IMR-90 (cell line): ENCODE measurements around the gene IMP3. TPM values are rescaled to one million over a fixed set of nuclear protein-coding genes. Genes with fewer than 3 reads are reported as not detected.

Source experiments
- ATAC-seq: fragments of 200-7000 bp; cut with Tn5 transposase; 2 replicates; pipeline ENCODE4 v1.9.1; 2020; ENCODE audit warnings: low read depth, mild to moderate bottlenecking, moderate library complexity
- Bru-seq: library from RNA; stranded (reverse); fragments of 400-500 nt; gene quantifications from one replicate; lab custom pipeline; 2021; lab: Mats Ljungman, UMichigan
- BruChase-seq, 2 experiments: library from RNA; stranded (reverse); fragments of 400-500 nt; gene quantifications; one replicate each; lab custom pipeline; 2021; lab: Mats Ljungman, UMichigan
- BruUV-seq: library from RNA; stranded (reverse); fragments of 400-500 nt; replicated peaks from 2 replicates; lab custom pipeline; 2021; lab: Mats Ljungman, UMichigan
- CTCF ChIA-PET: fragments of 300-600 bp; formaldehyde crosslinking; extraction: SDS; loops from one replicate; lab custom pipeline; 2021; ENCODE audit warnings: antibody characterized with exemption; lab: Yijun Ruan, JAX
- POLR2A ChIA-PET: fragments of 300-600 bp; sonication (Branson Sonifier 250); formaldehyde crosslinking; loops from one replicate; lab custom pipeline; 2022; ENCODE audit warnings: antibody characterized with exemption; ENCODE audit not compliant: unreplicated experiment; lab: Charles Lee
- DNase-seq: peaks from one replicate; pipeline ENCODE4 v3.0.0; 2013
- H2AFZ ChIP-seq: replicated peaks from 2 replicates; pipeline ENCODE3; 2013; ENCODE audit warnings: low read length, mild to moderate bottlenecking; ENCODE audit not compliant: poor library complexity
- H2AK5ac ChIP-seq: 2 replicates; pipeline ENCODE4 v1.6.1; 2013; ENCODE audit warnings: low read depth, low read length, inconsistent platforms
- H2AK9ac ChIP-seq: replicated peaks from 2 replicates; pipeline ENCODE3; 2013; ENCODE audit warnings: mild to moderate bottlenecking, low read depth, low read length, moderate library complexity; ENCODE audit not compliant: poor library complexity
- H2BK120ac ChIP-seq: 2 replicates; pipeline ENCODE4 v1.6.1; 2013; ENCODE audit warnings: low read depth, low read length, inconsistent platforms
- H2BK15ac ChIP-seq: 3 replicates; pipeline ENCODE4 v1.6.1; 2013; ENCODE audit warnings: low read depth, low read length, inconsistent platforms
- H2BK20ac ChIP-seq: 2 replicates; pipeline ENCODE4 v1.6.1; 2013; ENCODE audit warnings: low read depth, mild to moderate bottlenecking, inconsistent platforms, low read length, moderate library complexity
- H2BK5ac ChIP-seq: 2 replicates; pipeline ENCODE4 v1.6.1; 2013; ENCODE audit warnings: mild to moderate bottlenecking, low read depth, low read length, inconsistent platforms; ENCODE audit not compliant: poor library complexity, severe bottlenecking
- H3K14ac ChIP-seq: replicated peaks from 2 replicates; pipeline ENCODE4 v1.6.1; 2013; ENCODE audit warnings: low read depth, low read length, inconsistent platforms
- H3K18ac ChIP-seq: 2 replicates; pipeline ENCODE4 v1.6.1; 2013; ENCODE audit warnings: low read depth, low read length, control low read depth
- H3K23ac ChIP-seq: 2 replicates; pipeline ENCODE4 v1.6.1; 2013; ENCODE audit warnings: low read depth, low read length, inconsistent platforms
- H3K27ac ChIP-seq: 2 replicates; pipeline ENCODE4 v1.5.1; 2013; ENCODE audit warnings: mild to moderate bottlenecking, control low read depth, low read length; ENCODE audit not compliant: insufficient read depth
- H3K27me3 ChIP-seq: 2 replicates; pipeline ENCODE4 v1.6.1; 2013; ENCODE audit warnings: low read length; ENCODE audit not compliant: control insufficient read depth, insufficient read depth
- H3K36me3 ChIP-seq: 2 replicates; pipeline ENCODE4 v1.6.1; 2013; ENCODE audit warnings: low read length, mixed read lengths; ENCODE audit not compliant: control insufficient read depth, insufficient read depth
- H3K4ac ChIP-seq: 2 replicates; pipeline ENCODE4 v1.6.1; 2013; ENCODE audit warnings: low read depth, low read length, inconsistent platforms
- H3K4me1 ChIP-seq: 2 replicates; pipeline ENCODE4 v1.6.1; 2013; ENCODE audit warnings: low read length, mixed read lengths; ENCODE audit not compliant: control insufficient read depth, insufficient read depth
- H3K4me2 ChIP-seq: 2 replicates; pipeline ENCODE4 v1.6.1; 2013; ENCODE audit warnings: low read depth, mild to moderate bottlenecking, control low read depth, low read length, moderate library complexity
- H3K4me3 ChIP-seq: 2 replicates; pipeline ENCODE4 v1.5.1; 2013; ENCODE audit warnings: low read depth, mild to moderate bottlenecking, control low read depth, low read length, moderate library complexity; ENCODE audit not compliant: insufficient read depth
- H3K56ac ChIP-seq: 2 replicates; pipeline ENCODE4 v1.6.1; 2013; ENCODE audit warnings: low read length, inconsistent platforms; ENCODE audit not compliant: insufficient read depth; ENCODE audit errors: extremely low read depth
- H3K79me1 ChIP-seq, 2 experiments: 2 replicates each; pipeline ENCODE4 v1.6.1; 2013; ENCODE audit warnings: low read length in 2 of 2, inconsistent platforms in 1 of 2, low read depth in 1 of 2
- H3K9ac ChIP-seq: 2 replicates; pipeline ENCODE4 v1.6.1; 2013; ENCODE audit warnings: low read depth, low read length, control low read depth
- H3K9me1 ChIP-seq: 2 replicates; pipeline ENCODE4 v1.6.1; 2013; ENCODE audit warnings: low read length, inconsistent platforms; ENCODE audit not compliant: insufficient read depth
- H3K9me3 ChIP-seq: 2 replicates; pipeline ENCODE4 v1.6.1; 2013; ENCODE audit warnings: low read length; ENCODE audit not compliant: control insufficient read depth, insufficient read depth
- H4K20me1 ChIP-seq: 2 replicates; pipeline ENCODE4 v1.6.1; 2013; ENCODE audit warnings: low read length, inconsistent platforms; ENCODE audit not compliant: insufficient read depth
- H4K5ac ChIP-seq: 2 replicates; pipeline ENCODE4 v1.6.1; 2013; ENCODE audit warnings: mild to moderate bottlenecking, low read depth, low read length, control low read depth
- H4K8ac ChIP-seq, 2 experiments: 2 replicates each; pipeline ENCODE4 v1.6.1; 2013; ENCODE audit warnings: low read depth in 2 of 2, low read length in 2 of 2, control low read depth in 1 of 2, inconsistent platforms in 1 of 2
- H4K91ac ChIP-seq: 2 replicates; pipeline ENCODE4 v1.6.1; 2013; ENCODE audit warnings: low read depth, low read length, inconsistent platforms; ENCODE audit not compliant: insufficient read depth
- BHLHE40 ChIP-seq: fragments of 150-350 bp; IDR thresholded peaks from 2 replicates; pipeline ENCODE4 v1.6.1; 2016; ENCODE audit warnings: mild to moderate bottlenecking, low read depth, low read length
- CEBPB ChIP-seq: IDR thresholded peaks from 2 replicates; pipeline ENCODE4 v1.6.1; 2012; ENCODE audit warnings: low read depth, low read length, improper control_type of control experiment
- CHD1 ChIP-seq: IDR thresholded peaks from 2 replicates; pipeline ENCODE4 v1.6.1; 2012; ENCODE audit warnings: low read depth, low read length, improper control_type of control experiment
- CTCF ChIP-seq: conservative IDR thresholded peaks from 2 replicates; pipeline ENCODE4 v1.5.1; 2012; ENCODE audit warnings: mild to moderate bottlenecking, low read depth, low read length, improper control_type of control experiment
- FOS ChIP-seq: fragments of 150-350 bp; IDR thresholded peaks from 2 replicates; pipeline ENCODE4 v1.6.1; 2016; ENCODE audit warnings: low read depth, low read length
- MAFK ChIP-seq: IDR thresholded peaks from 2 replicates; pipeline ENCODE4 v1.6.1; 2012; ENCODE audit warnings: low read depth, low read length, improper control_type of control experiment
- MAZ ChIP-seq: IDR thresholded peaks from 2 replicates; pipeline ENCODE4 v1.6.1; 2012; ENCODE audit warnings: low read depth, mild to moderate bottlenecking, low read length, improper control_type of control experiment, moderate library complexity, borderline replicate concordance
- MXI1 ChIP-seq: IDR thresholded peaks from 2 replicates; pipeline ENCODE4 v1.6.1; 2012; ENCODE audit warnings: low read depth, mild to moderate bottlenecking, low read length, moderate library complexity, borderline replicate concordance
- NFE2L2 ChIP-seq: fragments of 150-350 bp; IDR thresholded peaks from 2 replicates; pipeline ENCODE4 v1.6.1; 2016; ENCODE audit warnings: low read depth, mild to moderate bottlenecking, low read length
- RAD21 ChIP-seq: IDR thresholded peaks from 2 replicates; pipeline ENCODE4 v1.6.1; 2012; ENCODE audit warnings: low read length, improper control_type of control experiment
- RCOR1 ChIP-seq: IDR thresholded peaks from 2 replicates; pipeline ENCODE4 v1.6.1; 2012; ENCODE audit warnings: mild to moderate bottlenecking, low read length, improper control_type of control experiment; ENCODE audit not compliant: insufficient replicate concordance
- RFX5 ChIP-seq: IDR thresholded peaks from 2 replicates; pipeline ENCODE4 v1.8.0; 2012; ENCODE audit warnings: low read depth, mild to moderate bottlenecking, low read length, moderate library complexity
- USF2 ChIP-seq: fragments of 150-350 bp; IDR thresholded peaks from 2 replicates; pipeline ENCODE4 v1.6.1; 2017; ENCODE audit warnings: mild to moderate bottlenecking, antibody characterized with exemption, low read length, low read depth
- WGBS, 2 experiments: methylation state at CpG; one replicate each; pipeline versions ENCODE4 v1.1.5 to v1.1.7; 2013; ENCODE audit warnings: missing lambda C conversion rate in 2 of 2; ENCODE audit not compliant: insufficient read length in 1 of 2; ENCODE audit errors: extremely low coverage in 2 of 2; 5-methylcytosine and 5-hydroxymethylcytosine counted together
- dilution Hi-C: fragments of 300-500 bp; cut with HindIII; formaldehyde crosslinking; loops from one replicate; pipeline ENCODE4 v1.14.3; 2018; ENCODE audit warnings: low sequenced_read_pairs; ENCODE audit not compliant: unreplicated experiment
- in situ Hi-C: fragments of 300-500 bp; cut with MboI; formaldehyde crosslinking; loops from 3 replicates; pipeline ENCODE4 v1.14.3; 2019; ENCODE audit warnings: low sequenced_read_pairs, inconsistent platforms, mixed read lengths
- intact Hi-C: fragments of 100-400 bp; cut with micrococcal nuclease; formaldehyde crosslinking; loops from 2 replicates; pipeline ENCODE4 v1.10.0; 2022
- long read RNA-seq: library from polyadenylated mRNA; unstranded; transcript quantifications from one replicate; pipeline ENCODE4 v2.0.0, GENCODE V29; 2021; ENCODE audit not compliant: unreplicated experiment
- polyA plus RNA-seq, 3 experiments: library from polyadenylated mRNA; depleted of rRNA; stranded (reverse); fragments of >200 nt; gene quantifications; 2 replicates each; pipeline ENCODE4 v1.2.3, GENCODE V29; 2012; ENCODE audit warnings: low replicate concordance in 1 of 3
- total RNA-seq: library from RNA; depleted of rRNA; stranded (reverse); fragments of >200 nt; gene quantifications from 2 replicates; pipeline ENCODE4 v1.2.3, GENCODE V29; 2012; rRNA removed

The IMP3 gene
- total RNA-seq (42.1 and 84.7 TPM in 2 replicates), polyA plus RNA-seq (2012; rRNA removed) (55.6 and 59.3 TPM in 2 replicates), Bru-seq, nascent RNA (percentile 46 among the genes with signal in this experiment), BruChase-seq, experiment 1, labeled RNA remaining after a 6-hour chase (percentile 54 among the genes with signal in this experiment), BruChase-seq, experiment 2, labeled RNA remaining after a 2-hour chase (percentile 60 among the genes with signal in this experiment)
- polyA plus RNA-seq (2012; cell fraction: cytosol; rRNA removed), result 111 and 209 TPM in 2 replicates
- 38.5 and 123 TPM in 2 replicates for polyA plus RNA-seq (2012; cell fraction: nucleus; rRNA removed; ENCODE audit: low replicate concordance)
- long read RNA-seq, transcript IMP3-202 (1 exons, 1,237 nt), result major isoform, 46 of 54 reads
- long read RNA-seq, partial matches to known transcripts, result 0 of 54 reads
- long read RNA-seq, other reads (novel, unspliced or antisense), result 8 of 54 reads

- H3K14ac ChIP-seq, result peak within 1 kb of the TSS; percentile 91
- H3K9me3 ChIP-seq, result no peaks in the 10 kb centered on the region
- DNase-seq (peak; percentile 95), ATAC-seq (peak; percentile 96)
- peak within 1 kb of the TSS; percentile 7; the same call in 1 of the 3 replicates for H2BK15ac ChIP-seq
- H3K27ac ChIP-seq, result peak within 1 kb of the TSS; percentile 92
- dilution Hi-C loops (no loop called here), in situ Hi-C loops (loop anchor here (5.0 kb wide), 1 partner anchor 42 kb away; no protein-coding TSS in a partner anchor), intact Hi-C loops (loop anchor here (2.0 to 5.0 kb wide), 3 partner anchors 21 to 188 kb away; partner anchors contain the start of gene SIN3A)
- no peaks in the 10 kb centered on the region for H3K36me3 ChIP-seq
- H3K4me2 ChIP-seq, result peak within 1 kb of the TSS; percentile 98
- 0% methylated on average over 35 of the region's 83 CpGs; no CpG with 5 or more reads in 1 of the 2 experiments for WGBS, 2 experiments
- peak within 1 kb of the TSS; percentile 96 for H3K23ac ChIP-seq
- H3K4me1 ChIP-seq, result peaks cover 4% of the 10 kb centered on the region; the same call in 1 of the 2 replicates
- H3K4ac ChIP-seq, result peak within 1 kb of the TSS; percentile 97
- H4K20me1 ChIP-seq, result peaks cover 24% of the 10 kb centered on the region
- H4K8ac ChIP-seq, result peak within 1 kb of the TSS; percentile 91 to 98
- H3K27me3 ChIP-seq, result no peaks in the 10 kb centered on the region
- peak within 1 kb of the TSS; percentile 87 for H3K56ac ChIP-seq
- no peak within 1 kb of the TSS for H2BK20ac ChIP-seq
- H3K79me1 ChIP-seq, result peaks cover 13 to 46% of the 10 kb centered on the region in 2 experiments
- peak within 1 kb of the TSS; percentile 93 for H2BK5ac ChIP-seq
- H3K18ac ChIP-seq, result peak within 1 kb of the TSS; percentile 64
- H2AK9ac ChIP-seq, result peak within 1 kb of the TSS; percentile 99
- H2AFZ ChIP-seq, result peak within 1 kb of the TSS; percentile 97
- H3K9ac ChIP-seq, result peak within 1 kb of the TSS; percentile 93
- H4K91ac ChIP-seq, result peak within 1 kb of the TSS; percentile 93
- no TSS peak for BruUV-seq
- ChIA-PET CTCF (no interaction called here), POLR2A (interaction anchor here (0.6 to 1.3 kb wide), 2 partner anchors 14 to 44 kb away, joined by 5 to 6 read pairs; partner anchors contain the start of gene SNUPN)
- H2BK120ac ChIP-seq, result peak within 1 kb of the TSS; percentile 59
- H2AK5ac ChIP-seq, result peak within 1 kb of the TSS; percentile 94
- H3K4me3 ChIP-seq, result peak within 1 kb of the TSS; percentile 77
- 0 out of 2 replicates have a peak, but pooled peaks cover 4% of the 10 kb centered on the region for H3K9me1 ChIP-seq
- H4K5ac ChIP-seq, result peak within 1 kb of the TSS; percentile 77
- TF ChIP-seq RCOR1 (no peak), BHLHE40 (no peak), MAFK (no peak), CHD1 (no peak), NFE2L2 (no peak), CTCF (no peak), FOS (no peak), MXI1 (peak; percentile 57), MAZ (peak; percentile 93), USF2 (peak; percentile 61), CEBPB (no peak), RAD21 (no peak), RFX5 (no peak)
Measured at GRCh38 chr15:75639709-75640482, at the start of gene IMP3. TSS of gene IMP3 (minus strand) at chr15:75640224. CDS start at chr15:75640168, 56 bp downstream.
